IMR-90 (cell line): ENCODE data around the gene ZNF337. TPM values are rescaled to one million over a fixed set of nuclear protein-coding genes. Genes with fewer than 3 reads are reported as not detected.

Experiments
- ATAC-seq: fragments of 200-7000 bp; cut with Tn5 transposase; 2 replicates; pipeline ENCODE4 v1.9.1; 2020; ENCODE audit warnings: low read depth, mild to moderate bottlenecking, moderate library complexity
- BruUV-seq: library from RNA; stranded (reverse); fragments of 400-500 nt; replicated peaks from 2 replicates; lab custom pipeline; 2021; lab: Mats Ljungman, UMichigan
- CTCF ChIA-PET: fragments of 300-600 bp; formaldehyde crosslinking; extraction: SDS; loops from one replicate; lab custom pipeline; 2021; ENCODE audit warnings: antibody characterized with exemption; lab: Yijun Ruan, JAX
- POLR2A ChIA-PET: fragments of 300-600 bp; sonication (Branson Sonifier 250); formaldehyde crosslinking; loops from one replicate; lab custom pipeline; 2022; ENCODE audit warnings: antibody characterized with exemption; ENCODE audit not compliant: unreplicated experiment; lab: Charles Lee
- DNase-seq: peaks from one replicate; pipeline ENCODE4 v3.0.0; 2013
- H2AFZ ChIP-seq: replicated peaks from 2 replicates; pipeline ENCODE3; 2013; ENCODE audit warnings: low read length, mild to moderate bottlenecking; ENCODE audit not compliant: poor library complexity
- H2AK5ac ChIP-seq: 2 replicates; pipeline ENCODE4 v1.6.1; 2013; ENCODE audit warnings: low read depth, low read length, inconsistent platforms
- H2AK9ac ChIP-seq: replicated peaks from 2 replicates; pipeline ENCODE3; 2013; ENCODE audit warnings: mild to moderate bottlenecking, low read depth, low read length, moderate library complexity; ENCODE audit not compliant: poor library complexity
- H2BK120ac ChIP-seq: 2 replicates; pipeline ENCODE4 v1.6.1; 2013; ENCODE audit warnings: low read depth, low read length, inconsistent platforms
- H2BK15ac ChIP-seq: 3 replicates; pipeline ENCODE4 v1.6.1; 2013; ENCODE audit warnings: low read depth, low read length, inconsistent platforms
- H2BK20ac ChIP-seq: 2 replicates; pipeline ENCODE4 v1.6.1; 2013; ENCODE audit warnings: low read depth, mild to moderate bottlenecking, inconsistent platforms, low read length, moderate library complexity
- H2BK5ac ChIP-seq: 2 replicates; pipeline ENCODE4 v1.6.1; 2013; ENCODE audit warnings: mild to moderate bottlenecking, low read depth, low read length, inconsistent platforms; ENCODE audit not compliant: poor library complexity, severe bottlenecking
- H3K14ac ChIP-seq: replicated peaks from 2 replicates; pipeline ENCODE4 v1.6.1; 2013; ENCODE audit warnings: low read depth, low read length, inconsistent platforms
- H3K18ac ChIP-seq: 2 replicates; pipeline ENCODE4 v1.6.1; 2013; ENCODE audit warnings: low read depth, low read length, control low read depth
- H3K23ac ChIP-seq: 2 replicates; pipeline ENCODE4 v1.6.1; 2013; ENCODE audit warnings: low read depth, low read length, inconsistent platforms
- H3K27ac ChIP-seq: 2 replicates; pipeline ENCODE4 v1.5.1; 2013; ENCODE audit warnings: mild to moderate bottlenecking, control low read depth, low read length; ENCODE audit not compliant: insufficient read depth
- H3K27me3 ChIP-seq: 2 replicates; pipeline ENCODE4 v1.6.1; 2013; ENCODE audit warnings: low read length; ENCODE audit not compliant: control insufficient read depth, insufficient read depth
- H3K36me3 ChIP-seq: 2 replicates; pipeline ENCODE4 v1.6.1; 2013; ENCODE audit warnings: low read length, mixed read lengths; ENCODE audit not compliant: control insufficient read depth, insufficient read depth
- H3K4ac ChIP-seq: 2 replicates; pipeline ENCODE4 v1.6.1; 2013; ENCODE audit warnings: low read depth, low read length, inconsistent platforms
- H3K4me1 ChIP-seq: 2 replicates; pipeline ENCODE4 v1.6.1; 2013; ENCODE audit warnings: low read length, mixed read lengths; ENCODE audit not compliant: control insufficient read depth, insufficient read depth
- H3K4me2 ChIP-seq: 2 replicates; pipeline ENCODE4 v1.6.1; 2013; ENCODE audit warnings: low read depth, mild to moderate bottlenecking, control low read depth, low read length, moderate library complexity
- H3K4me3 ChIP-seq: 2 replicates; pipeline ENCODE4 v1.5.1; 2013; ENCODE audit warnings: low read depth, mild to moderate bottlenecking, control low read depth, low read length, moderate library complexity; ENCODE audit not compliant: insufficient read depth
- H3K56ac ChIP-seq: 2 replicates; pipeline ENCODE4 v1.6.1; 2013; ENCODE audit warnings: low read length, inconsistent platforms; ENCODE audit not compliant: insufficient read depth; ENCODE audit errors: extremely low read depth
- H3K79me1 ChIP-seq, 2 experiments: 2 replicates each; pipeline ENCODE4 v1.6.1; 2013; ENCODE audit warnings: low read length in 2 of 2, inconsistent platforms in 1 of 2, low read depth in 1 of 2
- H3K9ac ChIP-seq: 2 replicates; pipeline ENCODE4 v1.6.1; 2013; ENCODE audit warnings: low read depth, low read length, control low read depth
- H3K9me1 ChIP-seq: 2 replicates; pipeline ENCODE4 v1.6.1; 2013; ENCODE audit warnings: low read length, inconsistent platforms; ENCODE audit not compliant: insufficient read depth
- H3K9me3 ChIP-seq: 2 replicates; pipeline ENCODE4 v1.6.1; 2013; ENCODE audit warnings: low read length; ENCODE audit not compliant: control insufficient read depth, insufficient read depth
- H4K20me1 ChIP-seq: 2 replicates; pipeline ENCODE4 v1.6.1; 2013; ENCODE audit warnings: low read length, inconsistent platforms; ENCODE audit not compliant: insufficient read depth
- H4K5ac ChIP-seq: 2 replicates; pipeline ENCODE4 v1.6.1; 2013; ENCODE audit warnings: mild to moderate bottlenecking, low read depth, low read length, control low read depth
- H4K8ac ChIP-seq, 2 experiments: 2 replicates each; pipeline ENCODE4 v1.6.1; 2013; ENCODE audit warnings: low read depth in 2 of 2, low read length in 2 of 2, control low read depth in 1 of 2, inconsistent platforms in 1 of 2
- H4K91ac ChIP-seq: 2 replicates; pipeline ENCODE4 v1.6.1; 2013; ENCODE audit warnings: low read depth, low read length, inconsistent platforms; ENCODE audit not compliant: insufficient read depth
- BHLHE40 ChIP-seq: fragments of 150-350 bp; IDR thresholded peaks from 2 replicates; pipeline ENCODE4 v1.6.1; 2016; ENCODE audit warnings: mild to moderate bottlenecking, low read depth, low read length
- CHD1 ChIP-seq: IDR thresholded peaks from 2 replicates; pipeline ENCODE4 v1.6.1; 2012; ENCODE audit warnings: low read depth, low read length, improper control_type of control experiment
- FOS ChIP-seq: fragments of 150-350 bp; IDR thresholded peaks from 2 replicates; pipeline ENCODE4 v1.6.1; 2016; ENCODE audit warnings: low read depth, low read length
- POLR2A ChIP-seq: IDR thresholded peaks from 2 replicates; pipeline ENCODE4 v1.6.1; 2012; ENCODE audit warnings: mild to moderate bottlenecking, low read depth, low read length
- RFX5 ChIP-seq: IDR thresholded peaks from 2 replicates; pipeline ENCODE4 v1.8.0; 2012; ENCODE audit warnings: low read depth, mild to moderate bottlenecking, low read length, moderate library complexity
- SMC3 ChIP-seq: fragments of 150-350 bp; IDR thresholded peaks from 2 replicates; pipeline ENCODE4 v1.6.1; 2016; ENCODE audit warnings: low read depth, mild to moderate bottlenecking, antibody characterized with exemption, low read length, moderate library complexity
- WGBS, 2 experiments: methylation state at CpG; one replicate each; pipeline versions ENCODE4 v1.1.5 to v1.1.7; 2013; ENCODE audit warnings: missing lambda C conversion rate in 2 of 2; ENCODE audit not compliant: insufficient read length in 1 of 2; ENCODE audit errors: extremely low coverage in 2 of 2; 5-methylcytosine and 5-hydroxymethylcytosine counted together
- dilution Hi-C: fragments of 300-500 bp; cut with HindIII; formaldehyde crosslinking; loops from one replicate; pipeline ENCODE4 v1.14.3; 2018; ENCODE audit warnings: low sequenced_read_pairs; ENCODE audit not compliant: unreplicated experiment
- in situ Hi-C: fragments of 300-500 bp; cut with MboI; formaldehyde crosslinking; loops from 3 replicates; pipeline ENCODE4 v1.14.3; 2019; ENCODE audit warnings: low sequenced_read_pairs, inconsistent platforms, mixed read lengths
- intact Hi-C: fragments of 100-400 bp; cut with micrococcal nuclease; formaldehyde crosslinking; loops from 2 replicates; pipeline ENCODE4 v1.10.0; 2022
- polyA plus RNA-seq, 3 experiments: library from polyadenylated mRNA; depleted of rRNA; stranded (reverse); fragments of >200 nt; gene quantifications; 2 replicates each; pipeline ENCODE4 v1.2.3, GENCODE V29; 2012; ENCODE audit warnings: low replicate concordance in 1 of 3
- total RNA-seq: library from RNA; depleted of rRNA; stranded (reverse); fragments of >200 nt; gene quantifications from 2 replicates; pipeline ENCODE4 v1.2.3, GENCODE V29; 2012
- TF ChIP-seq, protein P1 (sequence below): conservative IDR thresholded peaks from 2 replicates; pipeline ENCODE4 v1.5.1; 2012; ENCODE audit warnings: mild to moderate bottlenecking, low read depth, low read length, improper control_type of control experiment
- TF ChIP-seq, protein P2 (sequence below): fragments of 150-350 bp; IDR thresholded peaks from 2 replicates; pipeline ENCODE4 v1.6.1; 2016; ENCODE audit warnings: low read depth, mild to moderate bottlenecking, low read length, moderate library complexity, borderline replicate concordance

ZNF337 gene
- total and polyA plus RNA-seq, 2 of the 4 experiments (the other 2 are of a cell fraction) = 10.4 to 16.5 TPM

DNA sequence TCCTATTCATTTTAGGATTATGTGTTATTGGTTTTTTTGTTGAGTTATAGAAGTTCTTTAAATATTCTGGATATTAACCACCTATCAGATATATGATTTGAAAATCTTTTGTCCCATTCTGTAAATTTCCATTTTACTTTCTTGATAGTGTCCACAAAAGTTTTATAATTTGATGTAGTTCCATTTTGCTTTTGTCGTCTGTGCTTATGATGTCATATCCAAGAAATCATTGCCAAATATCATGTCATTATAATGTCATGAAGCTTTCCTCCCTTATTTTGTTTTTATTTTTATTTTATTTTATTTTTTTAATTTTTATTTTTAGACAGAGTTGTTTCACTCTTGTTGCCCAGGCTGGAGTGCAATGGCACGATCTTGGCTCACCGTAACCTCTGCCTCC, 51.8 kb downstream of the ZNF337 start:
- Histone ChIP-seq H2AK9ac (no peak overlapping the region), H3K9me1 (no peaks in the 10 kb centered on the region), H3K4me3 (no peak overlapping the region), H3K14ac (no peak overlapping the region), H4K20me1 (no peaks in the 10 kb centered on the region), H2BK5ac (no peak overlapping the region), H3K36me3 (no peaks in the 10 kb centered on the region), H2AFZ (no peak overlapping the region), H3K18ac (no peak overlapping the region), H3K4me2 (no peak overlapping the region), H3K4me1 (no peaks in the 10 kb centered on the region), H2AK5ac (no peak overlapping the region), H3K9me3 (peaks cover 3% of the 10 kb centered on the region; the same call in 1 of the 2 replicates), H3K27ac (no peak overlapping the region), H3K27me3 (no peaks in the 10 kb centered on the region), H4K91ac (no peak overlapping the region), H3K23ac (no peak overlapping the region), H2BK120ac (no peak overlapping the region), H2BK20ac (no peak overlapping the region), H4K5ac (no peak overlapping the region), H4K8ac (no peak overlapping the region), H2BK15ac (no peak overlapping the region), H3K56ac (no peak overlapping the region), H3K9ac (no peak overlapping the region), H3K4ac (no peak overlapping the region), H3K79me1 (no peaks in the 10 kb centered on the region)
- intact Hi-C loops = no loop called here
- in situ Hi-C loops = no loop called here
- no peak for DNase-seq
- BruUV-seq = no TSS peak
- ChIA-PET POLR2A (no interaction called here), CTCF (no interaction called here)
- no CpG with 5 or more reads among the region's 3 CpGs for WGBS, 2 experiments
- TF ChIP-seq, protein P1, sequence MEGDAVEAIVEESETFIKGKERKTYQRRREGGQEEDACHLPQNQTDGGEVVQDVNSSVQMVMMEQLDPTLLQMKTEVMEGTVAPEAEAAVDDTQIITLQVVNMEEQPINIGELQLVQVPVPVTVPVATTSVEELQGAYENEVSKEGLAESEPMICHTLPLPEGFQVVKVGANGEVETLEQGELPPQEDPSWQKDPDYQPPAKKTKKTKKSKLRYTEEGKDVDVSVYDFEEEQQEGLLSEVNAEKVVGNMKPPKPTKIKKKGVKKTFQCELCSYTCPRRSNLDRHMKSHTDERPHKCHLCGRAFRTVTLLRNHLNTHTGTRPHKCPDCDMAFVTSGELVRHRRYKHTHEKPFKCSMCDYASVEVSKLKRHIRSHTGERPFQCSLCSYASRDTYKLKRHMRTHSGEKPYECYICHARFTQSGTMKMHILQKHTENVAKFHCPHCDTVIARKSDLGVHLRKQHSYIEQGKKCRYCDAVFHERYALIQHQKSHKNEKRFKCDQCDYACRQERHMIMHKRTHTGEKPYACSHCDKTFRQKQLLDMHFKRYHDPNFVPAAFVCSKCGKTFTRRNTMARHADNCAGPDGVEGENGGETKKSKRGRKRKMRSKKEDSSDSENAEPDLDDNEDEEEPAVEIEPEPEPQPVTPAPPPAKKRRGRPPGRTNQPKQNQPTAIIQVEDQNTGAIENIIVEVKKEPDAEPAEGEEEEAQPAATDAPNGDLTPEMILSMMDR = no peak
- TF ChIP-seq SMC3 (no peak), RFX5 (no peak), BHLHE40 (no peak), CHD1 (no peak), POLR2A (no peak), FOS (no peak)
- TF ChIP-seq, protein P2, sequence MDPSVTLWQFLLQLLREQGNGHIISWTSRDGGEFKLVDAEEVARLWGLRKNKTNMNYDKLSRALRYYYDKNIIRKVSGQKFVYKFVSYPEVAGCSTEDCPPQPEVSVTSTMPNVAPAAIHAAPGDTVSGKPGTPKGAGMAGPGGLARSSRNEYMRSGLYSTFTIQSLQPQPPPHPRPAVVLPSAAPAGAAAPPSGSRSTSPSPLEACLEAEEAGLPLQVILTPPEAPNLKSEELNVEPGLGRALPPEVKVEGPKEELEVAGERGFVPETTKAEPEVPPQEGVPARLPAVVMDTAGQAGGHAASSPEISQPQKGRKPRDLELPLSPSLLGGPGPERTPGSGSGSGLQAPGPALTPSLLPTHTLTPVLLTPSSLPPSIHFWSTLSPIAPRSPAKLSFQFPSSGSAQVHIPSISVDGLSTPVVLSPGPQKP = no peak
- no peak for ATAC-seq
- dilution Hi-C loops = no loop called here
